NOMO-1 (cell line): ENCODE measurements around the gene COX8A.

Experiments
- DNase-seq, 2 experiments: peaks; one replicate each; lab custom pipeline; 2025; ENCODE audit not compliant: unreplicated experiment in 2 of 2; lab: John Stamatoyannopoulos, UW

COX8A gene

GRCh38 chr11:64019106-64020037 is 45.0 kb downstream of the COX8A start:
- no peak for DNase-seq

- DNase-seq: no peak
Observed at GRCh38 chr11:64020976-64021756, 46.7 kb downstream of the COX8A start.

- no peak for DNase-seq
Observed at GRCh38 chr11:64021757-64022093, 47.3 kb downstream of the COX8A start.

- no peak for DNase-seq
Observed at GRCh38 chr11:64022125-64022784, 47.8 kb downstream of the COX8A start.

- DNase-seq: no peak
Observed at GRCh38 chr11:64023712-64024710, 49.6 kb downstream of the COX8A start.

- DNase-seq: no peak
Observed at GRCh38 chr11:64025205-64025604, 50.8 kb downstream of the COX8A start.
